Measurements from ENCODE around the gene DNAJA4.

- TF ChIP-seq, protein P1, sequence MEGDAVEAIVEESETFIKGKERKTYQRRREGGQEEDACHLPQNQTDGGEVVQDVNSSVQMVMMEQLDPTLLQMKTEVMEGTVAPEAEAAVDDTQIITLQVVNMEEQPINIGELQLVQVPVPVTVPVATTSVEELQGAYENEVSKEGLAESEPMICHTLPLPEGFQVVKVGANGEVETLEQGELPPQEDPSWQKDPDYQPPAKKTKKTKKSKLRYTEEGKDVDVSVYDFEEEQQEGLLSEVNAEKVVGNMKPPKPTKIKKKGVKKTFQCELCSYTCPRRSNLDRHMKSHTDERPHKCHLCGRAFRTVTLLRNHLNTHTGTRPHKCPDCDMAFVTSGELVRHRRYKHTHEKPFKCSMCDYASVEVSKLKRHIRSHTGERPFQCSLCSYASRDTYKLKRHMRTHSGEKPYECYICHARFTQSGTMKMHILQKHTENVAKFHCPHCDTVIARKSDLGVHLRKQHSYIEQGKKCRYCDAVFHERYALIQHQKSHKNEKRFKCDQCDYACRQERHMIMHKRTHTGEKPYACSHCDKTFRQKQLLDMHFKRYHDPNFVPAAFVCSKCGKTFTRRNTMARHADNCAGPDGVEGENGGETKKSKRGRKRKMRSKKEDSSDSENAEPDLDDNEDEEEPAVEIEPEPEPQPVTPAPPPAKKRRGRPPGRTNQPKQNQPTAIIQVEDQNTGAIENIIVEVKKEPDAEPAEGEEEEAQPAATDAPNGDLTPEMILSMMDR (conservative IDR thresholded peaks at IDR 0.05; ENCODE audit: low read length): no peak
- TF ChIP-seq EZH2phosphoT487 (IDR thresholded peaks at IDR 0.05; ENCODE audit: borderline replicate concordance): no peak
Measured at GRCh38 chr15:78322243-78322642, 57.9 kb downstream of the DNAJA4 start.

Data from Loucy (cell line).